GM18951 (cell line): ENCODE data around the gene KLF2.
"Not testable (repeated sequence)": the region's sequence is repeated elsewhere in the genome, so short reads cannot be mapped to it uniquely, and the experiment has no call there.

Experiments used
- POLR2A ChIP-seq: IDR thresholded peaks from 4 replicates; pipeline ENCODE4 v1.6.1; 2011; ENCODE audit warnings: mild to moderate bottlenecking; ENCODE audit not compliant: insufficient read length, insufficient read depth; ENCODE audit errors: extremely low read depth
- in situ Hi-C: fragments of 300-500 bp; cut with MboI; formaldehyde crosslinking; loops from one replicate; pipeline ENCODE4 v1.12.0; 2022; ENCODE audit warnings: low sequenced_read_pairs, mixed read lengths, inconsistent platforms; ENCODE audit not compliant: unreplicated experiment

KLF2 gene

DNA sequence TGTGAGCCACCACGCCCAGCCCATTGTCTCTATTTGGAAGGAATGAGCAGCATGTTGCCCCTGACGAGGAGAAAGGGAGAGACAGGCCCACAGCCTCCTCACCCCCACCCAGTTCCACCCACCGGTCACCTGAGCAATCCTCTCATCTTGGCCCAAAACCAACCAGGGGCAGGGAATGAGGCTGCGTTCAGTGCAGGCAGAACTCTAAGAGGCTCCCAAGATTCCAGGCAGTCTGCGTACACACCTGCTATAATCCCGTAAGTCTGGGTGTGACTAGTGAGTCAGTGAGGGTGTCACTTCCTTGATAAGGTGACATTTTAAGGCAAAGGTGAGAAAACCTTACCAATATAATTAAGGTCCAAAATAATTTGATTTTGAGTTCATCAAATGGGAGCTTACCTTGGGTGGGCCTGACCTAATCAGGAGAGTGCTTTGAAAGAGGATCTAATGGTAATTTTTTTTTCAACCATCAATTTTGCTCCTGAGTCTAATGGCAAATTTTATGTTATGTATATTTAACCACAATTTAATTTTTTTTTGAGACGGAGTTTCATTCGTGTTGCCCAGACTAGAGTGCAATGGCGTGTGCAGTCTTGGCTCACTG, 26.9 kb upstream of the KLF2 start:
- in situ Hi-C loops = no loop called here
- no peak for TF ChIP-seq POLR2A

DNA sequence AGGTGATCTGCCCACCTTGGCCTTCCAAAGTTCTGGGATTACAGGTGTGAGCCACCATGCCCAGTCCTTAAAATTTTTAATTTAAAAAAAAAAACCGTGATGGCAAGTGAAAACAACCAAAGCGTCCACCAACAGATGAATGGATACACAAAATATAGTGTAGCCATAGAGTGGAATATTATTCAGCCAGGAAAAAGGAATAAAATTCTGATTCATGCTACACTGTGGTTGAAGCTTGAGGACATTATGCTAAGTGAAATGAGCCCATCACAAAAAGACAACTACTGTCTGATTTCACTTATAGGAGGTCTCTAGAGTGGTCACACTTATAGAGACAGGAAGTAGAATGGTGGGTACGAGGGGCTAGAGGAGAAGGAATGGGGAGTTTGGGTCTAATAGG, 26.3 kb upstream of the KLF2 start:
- TF ChIP-seq POLR2A = no peak
- in situ Hi-C loops = no loop called here

DNA sequence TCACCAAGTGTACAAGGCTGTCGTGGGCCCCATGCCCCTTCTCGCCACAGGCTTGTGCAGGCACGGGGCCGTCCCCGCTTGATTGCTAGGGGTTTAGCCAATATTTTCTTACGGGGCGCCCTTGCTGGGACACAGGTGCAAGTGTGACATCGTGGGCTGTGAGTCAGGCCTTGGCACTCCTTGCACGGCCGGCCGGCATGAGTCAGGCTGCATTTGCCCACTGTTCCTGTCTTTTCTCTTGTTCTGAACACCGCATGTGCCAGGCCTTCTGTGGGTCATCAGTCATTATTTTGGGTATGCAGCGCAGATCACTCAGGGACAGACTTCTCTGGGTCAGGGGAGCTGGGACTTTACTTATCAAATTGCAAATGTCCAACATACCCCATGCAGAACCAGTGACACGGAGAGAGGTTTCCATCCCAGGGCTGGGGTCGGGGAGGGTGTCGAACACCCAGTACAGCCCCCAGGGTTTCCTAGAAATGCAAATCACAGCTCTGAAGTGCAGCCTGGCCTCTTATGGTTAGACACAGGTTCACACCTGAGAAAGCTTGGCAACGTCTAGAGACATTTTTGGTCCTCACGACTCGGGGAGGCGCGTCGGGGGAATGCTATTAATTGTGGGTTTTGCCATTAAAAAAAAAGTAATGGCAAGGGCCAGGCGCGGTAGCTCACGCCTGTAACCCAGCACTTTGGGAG, 22.5 kb upstream of the KLF2 start:
- no peak for TF ChIP-seq POLR2A
- in situ Hi-C loops = no loop called here

DNA sequence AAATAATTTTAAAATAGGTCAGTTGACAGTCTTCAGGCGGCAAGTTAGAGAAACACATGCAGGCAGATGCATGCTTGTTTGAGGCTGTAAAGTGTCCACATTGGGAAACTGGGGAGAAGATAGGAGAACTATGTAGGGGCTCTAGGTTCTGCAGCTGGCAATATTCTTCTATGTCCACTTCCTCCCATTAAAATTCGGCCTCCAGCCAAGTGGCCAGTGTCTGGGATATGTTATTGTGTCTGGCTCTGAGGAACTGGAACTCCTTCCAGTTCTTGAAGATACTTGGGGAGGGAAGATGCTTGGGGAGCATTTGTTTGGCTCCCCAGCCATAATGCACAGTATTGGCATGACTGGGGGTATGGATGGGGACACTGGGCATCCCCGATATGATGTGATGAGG, 20.9 kb upstream of the KLF2 start:
- no peak for TF ChIP-seq POLR2A
- in situ Hi-C loops = no loop called here

- in situ Hi-C loops = not testable (repeated sequence)
These were observed 20.1 kb upstream of the KLF2 start for GRCh38 chr19:16304511-16304910.

- in situ Hi-C loops = not testable (repeated sequence)
These were observed 19.6 kb upstream of the KLF2 start for GRCh38 chr19:16305060-16305459.

GRCh38 chr19:16306728-16307402, 17.8 kb upstream of the KLF2 start:
- TF ChIP-seq POLR2A = no peak

GRCh38 chr19:16308081-16308480, 16.5 kb upstream of the KLF2 start:
- TF ChIP-seq POLR2A = no peak
- in situ Hi-C loops = no loop called here

More at GRCh38 chr19:16306728-16307402, 17.8 kb upstream of the KLF2 start:
- in situ Hi-C loops = no loop called here

- no peak for TF ChIP-seq POLR2A
- in situ Hi-C loops = no loop called here
These were observed 15.0 kb upstream of the KLF2 start for GRCh38 chr19:16309643-16310042.

DNA sequence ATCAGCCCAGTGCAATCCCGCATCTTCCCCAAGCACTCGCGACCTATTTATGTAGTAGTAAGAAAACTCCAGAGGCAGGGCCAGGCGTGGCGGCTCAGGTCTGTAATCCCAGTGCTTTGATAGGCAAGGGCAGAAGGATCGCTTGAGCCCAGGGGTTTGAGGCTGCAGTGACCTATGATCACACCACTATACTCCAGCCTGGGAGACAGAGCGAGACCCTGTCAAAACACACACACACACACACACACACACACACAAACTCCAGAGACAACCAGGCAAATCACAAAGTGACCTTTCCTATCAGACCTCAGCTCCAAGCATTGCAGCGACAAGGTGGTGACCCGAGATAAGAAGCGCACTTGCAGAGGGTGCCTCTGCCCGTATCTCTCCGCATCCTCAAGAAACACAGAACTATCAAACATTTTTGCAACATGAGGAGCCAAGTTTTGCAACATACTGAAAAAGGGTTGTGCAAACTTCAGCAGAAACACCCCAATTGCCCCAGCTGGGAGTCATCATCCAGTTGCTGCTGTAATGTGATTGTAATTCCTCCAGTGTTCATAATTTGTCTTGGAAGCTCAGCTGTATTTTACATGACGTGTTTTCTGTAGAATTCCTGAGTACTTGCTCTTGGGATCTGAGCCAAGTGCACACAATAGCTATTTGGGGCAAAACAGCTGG, 8.7 kb upstream of the KLF2 start:
- in situ Hi-C loops = no loop called here
- TF ChIP-seq POLR2A = no peak

DNA sequence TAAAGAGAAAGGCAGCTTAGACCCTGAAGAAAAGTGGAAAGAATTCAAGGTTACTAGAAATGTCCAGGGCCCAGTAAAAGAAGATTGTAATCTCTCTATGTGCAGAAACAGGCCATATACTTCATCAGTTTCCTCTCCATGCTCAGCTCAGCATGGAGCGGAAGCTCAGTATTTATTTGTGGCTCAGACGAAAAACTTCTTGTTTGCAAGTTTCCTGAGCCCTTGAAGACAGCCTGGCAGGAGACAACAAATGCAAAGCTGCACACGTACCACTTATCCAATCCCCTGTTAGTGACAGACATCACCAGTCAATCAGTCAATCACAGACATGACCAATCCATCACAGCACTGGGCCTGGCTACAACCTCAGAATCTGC, 8.1 kb upstream of the KLF2 start:
- in situ Hi-C loops = no loop called here
- TF ChIP-seq POLR2A = no peak

GRCh38 chr19:16319481-16319880, 5.1 kb upstream of the KLF2 start:
- in situ Hi-C loops = no loop called here
- TF ChIP-seq POLR2A = no peak

DNA sequence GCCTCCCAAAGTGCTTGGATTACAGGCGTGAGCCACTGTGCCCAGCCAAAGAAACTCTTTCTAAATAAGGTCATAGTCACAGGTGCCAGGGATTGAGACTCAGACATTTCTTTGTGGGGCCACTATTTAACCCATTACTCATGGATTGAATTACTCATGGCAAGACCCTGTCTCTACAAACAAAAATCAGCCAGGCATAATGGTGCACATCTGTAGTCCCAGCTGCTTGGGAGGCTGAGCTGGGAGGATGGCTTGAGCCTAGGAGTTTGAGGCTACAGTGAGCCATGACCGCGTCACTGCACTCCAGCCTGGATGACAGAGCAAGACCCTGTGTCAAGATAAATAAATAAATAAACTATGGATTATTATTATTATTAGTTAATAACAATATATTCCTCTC, 3.6 kb upstream of the KLF2 start:
- TF ChIP-seq POLR2A = no peak
- in situ Hi-C loops = no loop called here

GRCh38 chr19:16325161-16325527, 518 bp downstream of the KLF2 start:
- TF ChIP-seq POLR2A = no peak
- in situ Hi-C loops = no loop called here
